LNCaP clone FGC (cell line): ENCODE data around the gene DUSP10.

Experiments used
- DNase-seq: peaks from one replicate; pipeline ENCODE4 v3.0.0-alpha.2; 2011; ENCODE audit warnings: low read depth
- H3K4me3 ChIP-seq: 2 replicates; pipeline ENCODE4 v1.5.1; 2011; ENCODE audit warnings: mild to moderate bottlenecking, low read depth, low read length, control low read depth
- TF ChIP-seq, protein P1 (sequence below): IDR thresholded peaks from 2 replicates; pipeline ENCODE4 v1.5.1; 2012; ENCODE audit warnings: mild to moderate bottlenecking; ENCODE audit not compliant: control insufficient read depth, insufficient read depth; ENCODE audit errors: extremely low read depth

DUSP10 gene

GRCh38 chr1:221722254-221723017 lies 19.5 kb downstream of the DUSP10 start:
- DNase-seq: no peak
- TF ChIP-seq, protein P1, sequence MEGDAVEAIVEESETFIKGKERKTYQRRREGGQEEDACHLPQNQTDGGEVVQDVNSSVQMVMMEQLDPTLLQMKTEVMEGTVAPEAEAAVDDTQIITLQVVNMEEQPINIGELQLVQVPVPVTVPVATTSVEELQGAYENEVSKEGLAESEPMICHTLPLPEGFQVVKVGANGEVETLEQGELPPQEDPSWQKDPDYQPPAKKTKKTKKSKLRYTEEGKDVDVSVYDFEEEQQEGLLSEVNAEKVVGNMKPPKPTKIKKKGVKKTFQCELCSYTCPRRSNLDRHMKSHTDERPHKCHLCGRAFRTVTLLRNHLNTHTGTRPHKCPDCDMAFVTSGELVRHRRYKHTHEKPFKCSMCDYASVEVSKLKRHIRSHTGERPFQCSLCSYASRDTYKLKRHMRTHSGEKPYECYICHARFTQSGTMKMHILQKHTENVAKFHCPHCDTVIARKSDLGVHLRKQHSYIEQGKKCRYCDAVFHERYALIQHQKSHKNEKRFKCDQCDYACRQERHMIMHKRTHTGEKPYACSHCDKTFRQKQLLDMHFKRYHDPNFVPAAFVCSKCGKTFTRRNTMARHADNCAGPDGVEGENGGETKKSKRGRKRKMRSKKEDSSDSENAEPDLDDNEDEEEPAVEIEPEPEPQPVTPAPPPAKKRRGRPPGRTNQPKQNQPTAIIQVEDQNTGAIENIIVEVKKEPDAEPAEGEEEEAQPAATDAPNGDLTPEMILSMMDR: no peak
- H3K4me3 ChIP-seq: no peak overlapping the region

DNA sequence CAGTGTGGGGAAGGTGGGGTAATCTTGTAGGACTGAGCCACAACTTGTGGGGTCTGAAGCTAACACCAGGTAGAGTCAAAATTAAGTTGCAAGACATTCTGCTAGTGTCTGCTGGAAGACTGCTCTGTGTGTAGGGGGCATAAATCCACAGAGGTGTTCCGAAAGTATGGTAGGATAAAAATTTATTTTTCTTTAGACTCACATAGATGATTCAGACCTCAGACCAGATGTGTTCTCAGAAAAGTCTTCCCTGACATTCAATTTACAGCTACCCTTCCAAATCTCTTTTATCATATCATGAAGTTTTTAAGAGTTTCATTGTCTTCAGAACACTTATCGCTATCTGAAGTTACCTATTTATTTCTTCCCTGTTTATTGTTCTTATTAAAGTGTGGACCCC lies 21.3 kb downstream of the DUSP10 start:
- H3K4me3 ChIP-seq: no peak overlapping the region
- no peak for DNase-seq
- TF ChIP-seq, protein P1: no peak

DNA sequence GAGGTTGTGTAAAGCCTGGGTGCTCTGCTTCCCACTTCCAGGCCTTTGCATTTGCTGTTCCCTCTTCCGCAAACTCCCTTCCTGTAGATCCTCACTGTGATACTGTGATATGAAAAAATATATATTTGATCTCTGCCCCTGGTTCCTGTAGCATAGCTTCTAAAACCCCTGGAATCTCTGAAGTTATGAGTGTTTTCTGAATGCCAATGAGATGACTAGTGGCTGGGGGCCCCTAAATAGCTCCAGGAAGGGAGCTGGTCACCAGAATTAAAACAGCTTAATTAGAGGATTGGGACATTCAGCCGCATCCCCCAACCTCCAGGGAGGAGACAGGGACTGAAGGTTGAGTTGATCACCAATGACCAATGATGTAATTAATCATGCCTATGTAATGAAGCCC lies 21.9 kb downstream of the DUSP10 start:
- TF ChIP-seq, protein P1: no peak
- no peak for DNase-seq

DNA sequence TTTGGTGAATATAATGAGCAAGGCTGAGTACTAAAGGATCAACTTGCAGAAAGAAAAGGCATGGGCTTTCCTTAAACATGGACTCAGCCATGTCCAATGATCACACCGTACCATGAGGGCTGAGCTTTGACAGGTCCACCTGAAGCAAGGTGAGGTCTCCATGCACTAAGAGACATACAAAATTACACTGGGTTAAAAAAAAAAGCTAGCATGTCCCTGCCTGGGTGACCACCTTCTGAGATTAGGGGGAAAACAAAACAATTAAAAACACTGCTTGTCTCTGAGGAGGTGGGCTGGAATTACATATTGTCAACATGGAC lies 22.7 kb downstream of the DUSP10 start:
- DNase-seq: no peak
- H3K4me3 ChIP-seq: no peak overlapping the region
- TF ChIP-seq, protein P1: no peak

More for the DNA sequence above, 21.9 kb downstream of the DUSP10 start:
- no peak overlapping the region for H3K4me3 ChIP-seq

- H3K4me3 ChIP-seq: no peak overlapping the region
- DNase-seq: no peak
Measured at GRCh38 chr1:221718381-221719277, 23.3 kb downstream of the DUSP10 start.

GRCh38 chr1:221717485-221717853 lies 24.4 kb downstream of the DUSP10 start:
- no peak overlapping the region for H3K4me3 ChIP-seq
- TF ChIP-seq, protein P1: no peak
- DNase-seq: no peak

More at GRCh38 chr1:221718381-221719277, 23.3 kb downstream of the DUSP10 start:
- TF ChIP-seq, protein P1: no peak
